Measurements from ENCODE around the gene AMPD2. TPM values are rescaled to one million over a fixed set of nuclear protein-coding genes. Genes with fewer than 3 reads are reported as not detected.

Gene AMPD2
- total RNA-seq, 1 donor from 2014 or later, result 22.9 TPM

GRCh38 chr1:109641861-109642260 is 22.2 kb downstream of the AMPD2 start:
- no peak overlapping the region for H3K27ac Mint-ChIP-seq
- no peaks in the 10 kb centered on the region for H3K36me3 Mint-ChIP-seq
- no peak overlapping the region for H3K4me2 ChIP-seq
- no peak overlapping the region for H3K4me3 ChIP-seq
- H3K9me3 Mint-ChIP-seq, result peaks cover 15% of the 10 kb centered on the region
- peaks cover 23% of the 10 kb centered on the region for H3K4me1 Mint-ChIP-seq
- no peak overlapping the region for H3K9ac ChIP-seq
- no peaks in the 10 kb centered on the region for H4K20me1 ChIP-seq (ENCODE audit: low read depth)
- no peak overlapping the region for H3K27ac ChIP-seq
- H3K36me3 ChIP-seq, result no peaks in the 10 kb centered on the region
- no peak for DNase-seq (ENCODE audit: low spot score)
- H3F3A ChIP-seq (ENCODE audit: low read depth), result no peaks in the 10 kb centered on the region
- H2AFZ ChIP-seq (replicated peaks), result no peak overlapping the region
- no peaks in the 10 kb centered on the region for H3K79me2 ChIP-seq (ENCODE audit: low read depth)
- H3K27me3 Mint-ChIP-seq (ENCODE audit: insufficient read depth, low read depth), result peaks cover 11% of the 10 kb centered on the region
- H3K4me1 ChIP-seq, result peaks cover 9% of the 10 kb centered on the region
- no peaks in the 10 kb centered on the region for H3K9me3 ChIP-seq (ENCODE audit: low read depth)
- peaks cover 8% of the 10 kb centered on the region for H3K27me3 ChIP-seq
- no peak overlapping the region for H3K4me3 Mint-ChIP-seq
- no peak for TF ChIP-seq EZH2 (IDR thresholded peaks at IDR 0.05)
- no peak for TF ChIP-seq CTCF (IDR thresholded peaks at IDR 0.05)
- no peak for TF ChIP-seq EZH2phosphoT487 (IDR thresholded peaks at IDR 0.05)

GRCh38 chr1:109642626-109643025 is 23.0 kb downstream of the AMPD2 start:
- Histone ChIP-seq H3K79me2 (ENCODE audit: low read depth) (no peaks in the 10 kb centered on the region), H3K27ac (no peak overlapping the region), H3K4me3 (no peak overlapping the region), H4K20me1 (ENCODE audit: low read depth) (no peaks in the 10 kb centered on the region), H3K4me2 (no peak overlapping the region), H3K36me3 (no peaks in the 10 kb centered on the region), H2AFZ (replicated peaks) (no peak overlapping the region), H3K4me1 (peaks cover 9% of the 10 kb centered on the region), H3F3A (ENCODE audit: low read depth) (no peaks in the 10 kb centered on the region), H3K9me3 (ENCODE audit: low read depth) (no peaks in the 10 kb centered on the region), H3K9ac (no peak overlapping the region), H3K27me3 (peaks cover 8% of the 10 kb centered on the region)
- Mint-ChIP-seq H3K27ac (no peak overlapping the region), H3K4me1 (peaks cover 20% of the 10 kb centered on the region), H3K9me3 (peaks cover 19% of the 10 kb centered on the region), H3K36me3 (no peaks in the 10 kb centered on the region), H3K4me3 (no peak overlapping the region), H3K27me3 (ENCODE audit: insufficient read depth, low read depth) (peaks cover 11% of the 10 kb centered on the region)
- TF ChIP-seq EZH2phosphoT487 (IDR thresholded peaks at IDR 0.05) (no peak), CTCF (IDR thresholded peaks at IDR 0.05) (no peak), EZH2 (IDR thresholded peaks at IDR 0.05) (no peak)
- no peak for DNase-seq (ENCODE audit: low spot score)

- no peak overlapping the region for H3K4me3 Mint-ChIP-seq
- H3K79me2 ChIP-seq (ENCODE audit: low read depth), result no peaks in the 10 kb centered on the region
- DNase-seq (ENCODE audit: low spot score), result peak; percentile 92
- H3K4me3 ChIP-seq, result no peak overlapping the region
- H3K9me3 ChIP-seq (ENCODE audit: low read depth), result no peaks in the 10 kb centered on the region
- H3K27ac Mint-ChIP-seq, result peak overlapping the region; percentile 74
- H3K9me3 Mint-ChIP-seq, result peaks cover 19% of the 10 kb centered on the region
- H3F3A ChIP-seq (ENCODE audit: low read depth), result no peaks in the 10 kb centered on the region
- H3K27me3 ChIP-seq, result peaks cover 8% of the 10 kb centered on the region
- no peak overlapping the region for H3K9ac ChIP-seq
- H4K20me1 ChIP-seq (ENCODE audit: low read depth), result no peaks in the 10 kb centered on the region
- H3K27me3 Mint-ChIP-seq (ENCODE audit: insufficient read depth, low read depth), result peaks cover 11% of the 10 kb centered on the region
- H2AFZ ChIP-seq (replicated peaks), result peak overlapping the region; percentile 86
- TF ChIP-seq EZH2 (IDR thresholded peaks at IDR 0.05) (no peak), CTCF (IDR thresholded peaks at IDR 0.05) (peak; percentile 86)
- no peak overlapping the region for H3K27ac ChIP-seq
- no peaks in the 10 kb centered on the region for H3K36me3 ChIP-seq
- peaks cover 20% of the 10 kb centered on the region for H3K4me1 Mint-ChIP-seq
- H3K4me2 ChIP-seq, result peak overlapping the region; percentile 44
- H3K4me1 ChIP-seq, result peaks cover 9% of the 10 kb centered on the region
- H3K36me3 Mint-ChIP-seq, result no peaks in the 10 kb centered on the region
Observed at GRCh38 chr1:109643385-109644230, 24.0 kb downstream of the AMPD2 start.

Measured in neural progenitor cell (in vitro differentiated cells).